CD4-positive, alpha-beta T cell treated with Interleukin-15 for 4 hours (primary cell): ENCODE data around the gene TAF6L.
"Not testable (repeated sequence)": the region's sequence is repeated elsewhere in the genome, so short reads cannot be mapped to it uniquely, and the experiment has no call there.

Experiments
- DNase-seq: peaks from one replicate; pipeline ENCODE4 v3.0.0-alpha.2; 2020; ENCODE audit warnings: low spot score

TAF6L gene

GRCh38 chr11:62771144-62772021, at the start of gene TAF6L:
TSS of gene TAF6L (plus strand) at chr11:62771396. CDS start at chr11:62775784, 4,388 bp downstream.
- peak; percentile 91 for DNase-seq

GRCh38 chr11:62721994-62722393, 49.2 kb upstream of the TAF6L start:
- DNase-seq, result no peak

GRCh38 chr11:62724171-62724570, 47.0 kb upstream of the TAF6L start:
- DNase-seq, result no peak

GRCh38 chr11:62725646-62726045, 45.5 kb upstream of the TAF6L start:
- no peak for DNase-seq

GRCh38 chr11:62726156-62726914, 44.9 kb upstream of the TAF6L start:
- DNase-seq, result peak; percentile 13

GRCh38 chr11:62726915-62727164, 44.4 kb upstream of the TAF6L start:
- no peak for DNase-seq

GRCh38 chr11:62727165-62727871, 43.9 kb upstream of the TAF6L start, which contains the start of gene HNRNPUL2:
TSS of gene HNRNPUL2 (minus strand) at chr11:62727457. CDS start at chr11:62727156, 301 bp downstream.
- DNase-seq, result peak; percentile 99

GRCh38 chr11:62727872-62728170, 43.4 kb upstream of the TAF6L start:
- DNase-seq, result peak; percentile 96

GRCh38 chr11:62728171-62728988, 42.8 kb upstream of the TAF6L start, which contains the start of gene TTC9C:
TSS of gene TTC9C (plus strand) at chr11:62728486. CDS start at chr11:62728849, 363 bp downstream.
- DNase-seq, result peak; percentile 79

- DNase-seq, result not testable (repeated sequence)
Observed at GRCh38 chr11:62730076-62730475, 41.1 kb upstream of the TAF6L start.

GRCh38 chr11:62732830-62733229, 38.4 kb upstream of the TAF6L start:
- no peak for DNase-seq

- DNase-seq, result no peak
Observed at GRCh38 chr11:62737196-62737595, 34.0 kb upstream of the TAF6L start.

GRCh38 chr11:62747475-62748160, 23.6 kb upstream of the TAF6L start:
- no peak for DNase-seq

- DNase-seq, result not testable (repeated sequence)
Observed at GRCh38 chr11:62749931-62750330, 21.3 kb upstream of the TAF6L start.

GRCh38 chr11:62752177-62752785, 18.9 kb upstream of the TAF6L start:
- no peak for DNase-seq

- no peak for DNase-seq
Observed at GRCh38 chr11:62752994-62753735, 18.0 kb upstream of the TAF6L start.

- peak; percentile 99 for DNase-seq
Observed at GRCh38 chr11:62753736-62754603, 17.2 kb upstream of the TAF6L start, which contains the start of gene ZBTB3. TSS of gene ZBTB3 (minus strand) at chr11:62754160. CDS start at chr11:62753664, 496 bp downstream.

GRCh38 chr11:62755086-62755615, 16.0 kb upstream of the TAF6L start:
- DNase-seq, result no peak
